Measurements from ENCODE around the gene SCYGR3. TPM values are rescaled to one million over a fixed set of nuclear protein-coding genes. Genes with fewer than 3 reads are reported as not detected.

SCYGR3 gene
- total and polyA plus RNA-seq, 3 donors from 2014 or later = not detected

DNA sequence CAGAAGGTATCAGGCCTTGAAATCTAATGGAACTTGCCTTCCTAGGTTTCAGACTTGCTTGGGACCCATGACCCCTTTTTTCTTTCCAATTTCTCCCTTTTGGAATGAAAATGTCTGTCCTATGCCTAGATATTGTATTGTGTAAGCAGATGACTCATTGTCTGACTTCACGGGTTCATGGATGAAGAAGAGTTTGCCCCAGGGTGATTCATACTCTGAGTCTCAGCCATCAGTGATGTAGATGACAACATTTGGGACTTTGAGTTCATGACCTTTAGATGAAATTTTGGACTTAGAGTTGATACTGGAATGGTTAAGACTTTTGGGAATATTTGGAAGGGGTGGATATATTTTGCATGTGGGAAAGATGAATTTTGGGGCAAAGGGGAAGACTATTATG, 40.8 kb upstream of the SCYGR3 start:
- Histone ChIP-seq H3K36me3 (ENCODE audit: low read depth, missing control alignments) (no peaks in the 10 kb centered on the region), H3K4me1 (no peaks in the 10 kb centered on the region), H3K27ac (no peak overlapping the region), H3K27me3 (no peaks in the 10 kb centered on the region), H3K4me3 (no peak overlapping the region), H3K9me3 (no peaks in the 10 kb centered on the region)
- intact Hi-C loops (cut with DNase I; ENCODE audit: low total_unique reads) = no loop called here
- WGBS, 2 donors = 54 to 65% methylated on average over 1 of the region's 1 CpG
- no peak for TF ChIP-seq POLR2A (IDR thresholded peaks at IDR 0.05)
- DNase-seq = no peak

DNA sequence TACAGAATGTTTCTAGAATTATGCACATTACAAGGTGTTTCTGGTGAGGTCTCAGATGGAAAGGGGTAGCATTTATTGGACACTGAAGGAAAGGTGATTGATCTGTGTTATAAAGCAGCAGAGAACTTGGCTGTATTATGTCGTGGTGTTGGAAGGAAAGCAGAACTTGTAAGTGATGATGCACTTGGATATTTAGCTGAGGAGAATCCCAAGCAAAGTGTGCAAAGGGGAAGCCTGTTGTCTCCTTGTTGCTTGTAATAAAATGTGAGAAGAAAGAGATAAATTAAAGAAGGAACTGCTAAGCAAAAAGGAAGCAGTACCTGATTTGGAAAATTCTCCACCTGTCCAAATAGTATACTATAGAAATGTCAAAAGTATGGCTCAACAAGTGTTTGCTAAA, 39.8 kb upstream of the SCYGR3 start:
- H3K27me3 ChIP-seq = no peaks in the 10 kb centered on the region
- H3K36me3 ChIP-seq (ENCODE audit: low read depth, missing control alignments) = no peaks in the 10 kb centered on the region
- no peaks in the 10 kb centered on the region for H3K9me3 ChIP-seq
- no peak overlapping the region for H3K4me3 ChIP-seq
- TF ChIP-seq, protein P1, sequence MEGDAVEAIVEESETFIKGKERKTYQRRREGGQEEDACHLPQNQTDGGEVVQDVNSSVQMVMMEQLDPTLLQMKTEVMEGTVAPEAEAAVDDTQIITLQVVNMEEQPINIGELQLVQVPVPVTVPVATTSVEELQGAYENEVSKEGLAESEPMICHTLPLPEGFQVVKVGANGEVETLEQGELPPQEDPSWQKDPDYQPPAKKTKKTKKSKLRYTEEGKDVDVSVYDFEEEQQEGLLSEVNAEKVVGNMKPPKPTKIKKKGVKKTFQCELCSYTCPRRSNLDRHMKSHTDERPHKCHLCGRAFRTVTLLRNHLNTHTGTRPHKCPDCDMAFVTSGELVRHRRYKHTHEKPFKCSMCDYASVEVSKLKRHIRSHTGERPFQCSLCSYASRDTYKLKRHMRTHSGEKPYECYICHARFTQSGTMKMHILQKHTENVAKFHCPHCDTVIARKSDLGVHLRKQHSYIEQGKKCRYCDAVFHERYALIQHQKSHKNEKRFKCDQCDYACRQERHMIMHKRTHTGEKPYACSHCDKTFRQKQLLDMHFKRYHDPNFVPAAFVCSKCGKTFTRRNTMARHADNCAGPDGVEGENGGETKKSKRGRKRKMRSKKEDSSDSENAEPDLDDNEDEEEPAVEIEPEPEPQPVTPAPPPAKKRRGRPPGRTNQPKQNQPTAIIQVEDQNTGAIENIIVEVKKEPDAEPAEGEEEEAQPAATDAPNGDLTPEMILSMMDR (IDR thresholded peaks at IDR 0.05) = no peak
- TF ChIP-seq POLR2A (IDR thresholded peaks at IDR 0.05) = no peak
- no peak for DNase-seq
- H3K4me1 ChIP-seq = no peaks in the 10 kb centered on the region
- intact Hi-C loops (cut with DNase I; ENCODE audit: low total_unique reads) = no loop called here
- WGBS, 2 donors = 64 to 67% methylated on average over 1 of the region's 1 CpG
- H3K27ac ChIP-seq = no peak overlapping the region

DNA sequence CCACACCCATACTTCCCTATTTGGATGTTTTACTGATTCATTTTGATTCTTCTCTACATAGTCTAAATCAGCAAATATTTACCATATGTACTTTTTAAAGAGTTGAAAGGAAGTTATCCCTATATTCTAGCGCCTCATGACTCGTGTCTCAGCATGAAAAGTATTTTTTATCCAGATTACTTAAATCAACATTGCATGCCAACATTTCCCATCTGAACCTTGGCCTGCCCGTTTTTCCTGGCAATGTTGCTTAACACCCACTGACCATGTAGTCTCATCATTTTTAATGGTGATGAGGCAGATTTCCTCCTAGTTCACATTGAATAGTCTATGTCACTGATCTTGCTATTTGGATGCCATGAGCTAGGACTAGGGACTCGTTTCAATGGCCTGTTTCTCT, 38.8 kb upstream of the SCYGR3 start:
- Histone ChIP-seq H3K9me3 (no peaks in the 10 kb centered on the region), H3K27ac (no peak overlapping the region), H3K36me3 (ENCODE audit: low read depth, missing control alignments) (no peaks in the 10 kb centered on the region), H3K27me3 (no peaks in the 10 kb centered on the region), H3K4me3 (no peak overlapping the region), H3K4me1 (no peaks in the 10 kb centered on the region)
- 35 to 69% methylated on average over 4 of the region's 4 CpGs for WGBS, 2 donors
- intact Hi-C loops (cut with DNase I; ENCODE audit: low total_unique reads) = no loop called here
- TF ChIP-seq POLR2A (IDR thresholded peaks at IDR 0.05) = no peak
- TF ChIP-seq, protein P1 (IDR thresholded peaks at IDR 0.05) = no peak
- DNase-seq = no peak

DNA sequence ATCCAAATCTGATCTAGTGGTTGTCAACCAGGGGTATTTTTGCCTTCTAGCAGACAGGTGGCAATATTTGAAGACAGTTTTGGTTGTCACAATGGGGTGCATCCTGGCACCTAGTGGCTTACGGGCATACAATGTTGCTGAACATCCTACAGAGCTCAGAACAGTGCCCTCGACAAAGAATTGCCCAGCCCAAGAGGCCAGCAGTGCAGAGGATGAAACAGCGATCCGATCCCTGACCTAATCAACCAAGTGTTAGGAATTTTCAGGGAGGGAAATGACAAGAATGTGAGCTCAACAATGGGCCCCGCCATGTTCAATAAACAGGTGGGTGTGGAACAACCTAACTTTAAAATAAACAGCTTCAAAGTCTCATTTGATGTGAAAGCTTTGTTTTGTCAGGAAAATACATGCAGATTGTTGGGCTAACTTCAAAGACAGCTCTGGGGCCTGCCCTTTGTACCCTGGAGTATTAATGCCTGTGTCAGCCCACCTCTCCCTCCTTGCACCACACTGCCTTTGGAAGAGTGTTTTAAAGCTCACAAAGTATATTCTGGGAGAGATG, 29.4 kb upstream of the SCYGR3 start:
- no peaks in the 10 kb centered on the region for H3K36me3 ChIP-seq (ENCODE audit: low read depth, missing control alignments)
- no peaks in the 10 kb centered on the region for H3K9me3 ChIP-seq
- TF ChIP-seq, protein P1 (IDR thresholded peaks at IDR 0.05) = no peak
- no peak for TF ChIP-seq POLR2A (IDR thresholded peaks at IDR 0.05)
- H3K4me1 ChIP-seq = no peaks in the 10 kb centered on the region
- no peak overlapping the region for H3K27ac ChIP-seq
- 81 to 86% methylated on average over 5 of the region's 5 CpGs for WGBS, 2 donors
- no peak for DNase-seq
- intact Hi-C loops (cut with DNase I; ENCODE audit: low total_unique reads) = no loop called here
- H3K4me3 ChIP-seq = no peak overlapping the region
- no peaks in the 10 kb centered on the region for H3K27me3 ChIP-seq

DNA sequence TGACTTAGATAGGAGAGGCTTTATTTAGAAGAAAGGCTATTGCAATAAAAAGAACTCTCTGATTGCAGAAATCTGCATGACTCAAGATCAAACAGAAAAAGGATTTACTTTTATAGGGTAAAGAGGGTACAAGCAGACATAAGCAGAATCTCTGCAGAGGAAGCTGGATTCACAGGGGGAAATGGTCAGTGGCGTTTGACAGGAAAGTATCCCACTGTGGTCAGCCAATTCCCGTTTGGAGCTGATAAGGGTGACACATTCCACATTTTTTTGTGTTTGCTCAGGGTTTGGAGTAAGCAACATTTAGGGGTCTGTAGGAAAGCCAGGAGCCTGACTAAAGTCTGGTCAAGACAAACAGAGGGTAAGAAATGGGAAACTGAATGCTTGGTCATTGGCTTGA, 28.0 kb upstream of the SCYGR3 start:
- Histone ChIP-seq H3K9me3 (no peaks in the 10 kb centered on the region), H3K4me1 (no peaks in the 10 kb centered on the region), H3K36me3 (ENCODE audit: low read depth, missing control alignments) (no peaks in the 10 kb centered on the region), H3K27me3 (no peaks in the 10 kb centered on the region), H3K27ac (no peak overlapping the region), H3K4me3 (no peak overlapping the region)
- WGBS, 2 donors = 28 to 37% methylated on average over 2 of the region's 2 CpGs
- no peak for DNase-seq
- no peak for TF ChIP-seq POLR2A (IDR thresholded peaks at IDR 0.05)
- TF ChIP-seq, protein P1 (IDR thresholded peaks at IDR 0.05) = no peak
- intact Hi-C loops (cut with DNase I; ENCODE audit: low total_unique reads) = no loop called here

Data from testis (tissue), 3 donors.